ENCODE data around the gene CDH1. TPM values are rescaled to one million over a fixed set of nuclear protein-coding genes. Genes with fewer than 3 reads are reported as not detected.
"Not testable (repeated sequence)": the region's sequence is repeated elsewhere in the genome, so short reads cannot be mapped to it uniquely, and the experiment has no call there.

Gene CDH1
- total RNA-seq, 4 donors from 2014 or later, result 72.7 to 302 (median 160) TPM

DNA sequence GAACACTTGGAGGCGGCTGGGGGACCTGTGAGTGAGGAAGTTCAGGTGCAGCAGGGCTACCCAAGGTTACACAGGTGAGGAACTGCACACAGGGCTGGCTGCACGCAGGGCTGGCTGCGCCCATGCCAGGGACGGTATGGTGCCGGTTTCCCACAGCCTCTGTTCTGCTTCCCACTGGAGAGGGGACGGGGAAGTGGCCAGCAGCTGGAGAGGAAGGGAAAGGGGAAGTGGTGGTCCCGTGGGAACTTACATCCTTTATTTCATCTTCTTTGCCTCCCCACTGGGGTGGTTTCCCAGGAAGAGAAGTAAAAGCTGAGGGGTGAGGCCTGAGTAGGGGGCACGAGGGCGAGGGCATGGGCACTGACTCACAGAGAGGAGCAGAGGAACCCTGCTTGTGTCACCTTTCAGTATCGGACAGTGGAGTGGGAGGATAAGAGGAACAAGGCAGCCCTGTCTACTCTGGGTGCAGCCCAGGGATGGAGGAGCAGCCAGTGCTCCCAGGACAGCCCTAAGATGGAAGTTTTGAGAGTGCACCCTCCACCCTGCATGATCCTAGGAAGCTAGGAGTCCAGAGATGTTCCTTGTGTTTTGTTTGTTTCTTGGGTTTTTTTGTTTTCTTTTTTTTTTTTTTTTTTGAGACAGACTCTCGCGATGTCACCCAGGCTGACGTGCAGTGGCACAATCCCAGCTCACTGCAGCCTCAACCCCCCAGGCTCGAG lies 25.5 kb upstream of the CDH1 start:
- no peak overlapping the region for H3K27ac ChIP-seq
- 53 to 60% methylated on average over 12 to 14 of the region's 14 CpGs for WGBS, 2 donors
- intact Hi-C loops (cut with DNase I), result no loop called here
- H3K27me3 ChIP-seq, result peaks cover 0 to 22% (median 0%) of the 10 kb centered on the region in 4 donors
- no peaks in the 10 kb centered on the region for H3K9me3 ChIP-seq
- TF ChIP-seq, protein P1, sequence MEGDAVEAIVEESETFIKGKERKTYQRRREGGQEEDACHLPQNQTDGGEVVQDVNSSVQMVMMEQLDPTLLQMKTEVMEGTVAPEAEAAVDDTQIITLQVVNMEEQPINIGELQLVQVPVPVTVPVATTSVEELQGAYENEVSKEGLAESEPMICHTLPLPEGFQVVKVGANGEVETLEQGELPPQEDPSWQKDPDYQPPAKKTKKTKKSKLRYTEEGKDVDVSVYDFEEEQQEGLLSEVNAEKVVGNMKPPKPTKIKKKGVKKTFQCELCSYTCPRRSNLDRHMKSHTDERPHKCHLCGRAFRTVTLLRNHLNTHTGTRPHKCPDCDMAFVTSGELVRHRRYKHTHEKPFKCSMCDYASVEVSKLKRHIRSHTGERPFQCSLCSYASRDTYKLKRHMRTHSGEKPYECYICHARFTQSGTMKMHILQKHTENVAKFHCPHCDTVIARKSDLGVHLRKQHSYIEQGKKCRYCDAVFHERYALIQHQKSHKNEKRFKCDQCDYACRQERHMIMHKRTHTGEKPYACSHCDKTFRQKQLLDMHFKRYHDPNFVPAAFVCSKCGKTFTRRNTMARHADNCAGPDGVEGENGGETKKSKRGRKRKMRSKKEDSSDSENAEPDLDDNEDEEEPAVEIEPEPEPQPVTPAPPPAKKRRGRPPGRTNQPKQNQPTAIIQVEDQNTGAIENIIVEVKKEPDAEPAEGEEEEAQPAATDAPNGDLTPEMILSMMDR (IDR thresholded peaks at IDR 0.05), result no peak
- TF ChIP-seq POLR2A (IDR thresholded peaks at IDR 0.05), result no peak
- no peaks in the 10 kb centered on the region for H3K36me3 ChIP-seq
- DNase-seq, result no peak
- no peak overlapping the region for H3K4me3 ChIP-seq
- H3K4me1 ChIP-seq, result peaks cover 0 to 18% (median 5%) of the 10 kb centered on the region in 3 donors

DNA sequence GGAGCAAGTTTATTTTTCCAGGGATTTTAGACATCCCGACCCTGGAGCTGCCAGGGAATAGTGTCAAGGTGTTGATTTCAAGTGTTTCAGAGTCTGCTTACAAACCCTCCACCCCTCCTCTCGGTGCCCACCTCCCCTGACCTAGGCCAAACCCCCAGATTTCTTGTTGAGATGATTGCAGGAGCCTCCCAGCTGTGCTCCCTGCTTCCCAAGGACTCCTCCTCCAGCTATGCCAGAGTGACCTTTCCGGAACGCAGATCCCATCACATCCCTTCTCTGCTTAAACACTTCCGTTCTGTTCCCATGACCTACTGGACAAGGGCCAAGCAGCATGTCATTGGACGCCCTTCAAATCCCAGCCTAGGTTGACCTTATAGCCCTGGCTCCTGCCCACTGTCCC lies 23.7 kb upstream of the CDH1 start:
- Histone ChIP-seq H3K36me3 (no peaks in the 10 kb centered on the region), H3K4me3 (no peak overlapping the region), H3K9me3 (no peaks in the 10 kb centered on the region), H3K27me3 (peaks cover 0 to 22% (median 0%) of the 10 kb centered on the region in 4 donors), H3K4me1 (no peaks in the 10 kb centered on the region), H3K27ac (no peak overlapping the region)
- 49 to 53% methylated on average over 6 of the region's 6 CpGs for WGBS, 2 donors
- TF ChIP-seq, protein P1 (IDR thresholded peaks at IDR 0.05), result no peak
- no peak for TF ChIP-seq POLR2A (IDR thresholded peaks at IDR 0.05)
- DNase-seq, result no peak
- intact Hi-C loops (cut with DNase I), result no loop called here

DNA sequence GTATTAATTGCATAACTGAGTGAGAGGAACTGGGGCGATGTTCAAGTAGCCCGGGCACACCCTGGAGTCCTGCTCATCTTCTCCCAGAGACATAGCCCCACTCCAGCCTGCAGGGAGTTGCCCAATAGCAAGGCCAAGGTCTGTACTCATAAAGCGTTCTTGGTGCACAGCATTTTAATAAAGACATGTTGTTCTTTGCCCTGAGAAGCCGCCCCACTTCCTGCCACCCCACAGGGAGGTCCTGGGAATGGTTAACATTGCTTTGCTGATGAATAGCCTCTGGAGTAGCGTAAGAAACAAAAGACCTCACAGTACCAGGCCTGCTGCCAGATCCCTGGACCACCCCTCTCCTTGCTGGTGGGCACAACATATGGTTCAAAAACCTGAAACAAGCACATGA lies 21.6 kb upstream of the CDH1 start:
- peaks cover 0 to 7% (median 0%) of the 10 kb centered on the region in 4 donors for H3K27me3 ChIP-seq
- no peaks in the 10 kb centered on the region for H3K9me3 ChIP-seq
- H3K4me3 ChIP-seq, result no peak overlapping the region
- H3K27ac ChIP-seq, result no peak overlapping the region
- H3K36me3 ChIP-seq, result no peaks in the 10 kb centered on the region
- 69 to 73% methylated on average over 5 of the region's 5 CpGs for WGBS, 2 donors
- no peak for TF ChIP-seq POLR2A (IDR thresholded peaks at IDR 0.05)
- TF ChIP-seq, protein P1 (IDR thresholded peaks at IDR 0.05), result no peak
- intact Hi-C loops (cut with DNase I), result no loop called here
- DNase-seq, result no peak
- no peaks in the 10 kb centered on the region for H3K4me1 ChIP-seq

DNA sequence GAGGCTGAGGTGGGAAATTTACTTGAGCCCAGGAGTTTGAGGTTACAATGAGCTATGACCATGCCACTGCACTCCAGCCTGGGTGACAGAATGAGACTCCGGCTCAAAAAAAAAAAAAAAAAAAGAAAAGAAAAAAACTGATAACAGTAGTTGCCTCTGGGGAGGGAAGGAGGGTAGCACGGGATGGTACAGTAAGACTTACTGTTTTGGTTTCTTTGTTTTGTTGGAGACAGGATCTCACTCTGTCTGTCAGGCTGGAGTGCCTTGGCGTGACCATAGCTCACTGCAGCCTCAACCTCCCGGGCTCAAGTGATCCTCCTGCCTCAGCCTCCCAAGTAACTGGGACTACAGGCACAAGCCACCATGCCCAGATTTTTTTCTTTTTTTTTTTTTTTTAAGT lies 20.6 kb upstream of the CDH1 start:
- DNase-seq; H3K9me3 ChIP-seq; H3K4me3 ChIP-seq; intact Hi-C loops (cut with DNase I); H3K27ac ChIP-seq; H3K36me3 ChIP-seq; H3K4me1 ChIP-seq; H3K27me3 ChIP-seq: not testable (repeated sequence)
- 65 to 78% methylated on average over 4 of the region's 4 CpGs for WGBS, 2 donors

DNA sequence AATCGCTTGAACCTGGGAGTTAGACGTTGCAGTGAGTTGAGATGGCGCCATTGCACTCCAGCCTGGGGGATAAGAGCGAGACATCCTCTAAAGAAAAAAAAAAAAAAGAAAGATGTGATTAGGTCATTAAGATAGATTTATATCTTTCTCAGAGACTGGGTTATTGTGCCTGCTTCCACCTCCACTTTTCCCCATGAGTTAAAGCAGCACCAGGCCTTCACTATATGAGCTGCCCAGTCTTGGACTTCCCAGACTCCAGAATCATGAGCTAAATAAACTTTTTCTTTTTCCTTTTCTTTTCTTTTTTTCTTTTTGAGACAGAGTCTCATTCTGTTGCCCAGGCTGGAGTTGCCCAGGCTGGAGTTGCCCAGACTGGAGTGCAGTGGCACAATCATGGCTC lies 19.4 kb upstream of the CDH1 start:
- Histone ChIP-seq H3K27ac (no peak overlapping the region), H3K27me3 (no peaks in the 10 kb centered on the region), H3K36me3 (no peaks in the 10 kb centered on the region), H3K4me1 (peaks cover 0 to 11% (median 2%) of the 10 kb centered on the region in 3 donors), H3K4me3 (no peak overlapping the region), H3K9me3 (no peaks in the 10 kb centered on the region)
- DNase-seq, result no peak
- TF ChIP-seq, protein P1 (IDR thresholded peaks at IDR 0.05), result no peak
- TF ChIP-seq POLR2A (IDR thresholded peaks at IDR 0.05), result no peak
- intact Hi-C loops (cut with DNase I), result no loop called here
- 92 to 96% methylated on average over 4 of the region's 4 CpGs for WGBS, 2 donors
